ENCODE measurements around the gene SFR1. TPM values are rescaled to one million over a fixed set of nuclear protein-coding genes. Genes with fewer than 3 reads are reported as not detected.
"Not testable (repeated sequence)": the region's sequence is repeated elsewhere in the genome, so short reads cannot be mapped to it uniquely, and the experiment has no call there.

Gene SFR1
- total and polyA plus RNA-seq, 10 donors: 7.5 to 13.2 (median 9.3) TPM

DNA sequence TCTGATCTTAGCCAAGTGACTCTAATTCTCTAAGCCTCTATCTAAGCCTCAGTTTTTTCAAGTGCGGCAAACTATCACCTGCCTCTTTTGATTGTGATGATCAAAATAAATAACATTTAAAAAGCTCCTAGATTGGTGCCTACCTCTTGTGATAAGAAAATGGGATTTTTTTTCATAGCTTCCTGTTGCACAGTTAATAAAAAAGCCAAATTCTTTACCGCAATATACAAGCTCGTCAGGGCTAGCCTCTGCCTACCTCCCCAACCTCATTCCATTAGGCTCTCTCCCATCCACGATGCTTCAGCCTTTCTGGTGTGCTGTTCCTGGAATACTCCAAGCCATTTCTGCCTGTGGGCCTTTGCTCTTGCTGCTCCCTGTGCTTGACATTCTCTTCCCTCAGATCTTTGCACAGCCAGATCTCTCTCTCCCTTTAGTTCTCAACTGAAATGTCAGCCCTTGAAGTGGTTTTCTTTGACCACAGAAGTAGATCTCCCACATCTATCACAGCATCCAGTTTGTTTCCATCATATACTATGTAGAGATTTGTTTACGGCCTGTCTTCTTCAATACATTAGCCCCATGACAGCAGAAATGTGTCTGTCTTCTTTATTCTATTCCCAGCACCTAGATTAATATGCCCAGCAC, 48.8 kb downstream of the SFR1 start:
- DNase-seq: no peak
- no peaks in the 10 kb centered on the region for H3K36me3 ChIP-seq
- no peak overlapping the region for H3K27ac ChIP-seq
- no peak for TF ChIP-seq POLR2AphosphoS5 (IDR thresholded peaks at IDR 0.05)
- no peak for TF ChIP-seq CTCF (IDR thresholded peaks at IDR 0.05 in 8 of 11, conservative IDR thresholded peaks at IDR 0.05 in 3 of 11)
- no peak for TF ChIP-seq POLR2A (IDR thresholded peaks at IDR 0.05)
- WGBS, 5 donors: 75 to 80% (median 77%) methylated on average over 5 of the region's 5 CpGs
- H3K4me1 ChIP-seq: no peaks in the 10 kb centered on the region
- no peak overlapping the region for H3K4me3 ChIP-seq
- H3K27me3 ChIP-seq (replicated peaks in 1 of 7): peaks cover 0 to 5% (median 0%) of the 10 kb centered on the region in 7 donors
- peaks cover 0 to 20% (median 15%) of the 10 kb centered on the region in 8 donors for H3K9me3 ChIP-seq
- intact Hi-C loops (cut with DNase I; ENCODE audit: low total_unique reads): no loop called here

- WGBS, 5 donors: 78 to 97% (median 85%) methylated on average over 1 of the region's 1 CpG
- H3K4me1 ChIP-seq; H3K36me3 ChIP-seq; intact Hi-C loops (cut with DNase I; ENCODE audit: low total_unique reads); DNase-seq; H3K27me3 ChIP-seq (replicated peaks in 1 of 7); H3K27ac ChIP-seq; H3K4me3 ChIP-seq: not testable (repeated sequence)
- peaks cover 0 to 20% (median 15%) of the 10 kb centered on the region in 8 donors for H3K9me3 ChIP-seq
These were observed 52.2 kb downstream of the SFR1 start for GRCh38 chr10:104174136-104174535.

Other genes starting within 250 kb of the SFR1 start
- 10 to 100 TPM; 18.6 to 27.7 (median 24.1) TPM for gene STN1, start 204.0 kb upstream of the SFR1 start, total RNA-seq
- gene STN1, start 204.0 kb upstream of the SFR1 start, polyA plus RNA-seq: 10 to 100 TPM; 14.2 to 18.1 (median 15.1) TPM
- gene SLK, start 155.0 kb upstream of the SFR1 start, total RNA-seq: 10 to 100 TPM; 28.9 to 47.4 (median 39.0) TPM
- gene SLK, start 155.0 kb upstream of the SFR1 start, polyA plus RNA-seq: 1 to 10 TPM; 5.6 to 9.1 (median 5.8) TPM
- gene COL17A1, start 36.3 kb upstream of the SFR1 start, total RNA-seq: 1 to 10 TPM in 6 of 7 donors, under 1 TPM in 1; 0.52 to 5.9 (median 1.8) TPM
- gene COL17A1, start 36.3 kb upstream of the SFR1 start, polyA plus RNA-seq: 1 to 10 TPM in 2 of 3 donors, under 1 TPM in 1; 0.50 to 2.0 (median 1.3) TPM
- 1 to 10 TPM in 1 of 7 donors, under 1 TPM in 5, not detected in 1; 0.13 to 1.1 (median 0.30) TPM for gene CFAP43, start 110.2 kb downstream of the SFR1 start, total RNA-seq
- gene CFAP43, start 110.2 kb downstream of the SFR1 start, polyA plus RNA-seq: under 1 TPM; 0.17 to 0.30 (median 0.22) TPM
- gene GSTO1, start 132.7 kb downstream of the SFR1 start, total RNA-seq: 100 to 1,000 TPM in 1 of 7 donors, 10 to 100 TPM in 6; 64.4 to 104 (median 81.7) TPM
- 100 to 1,000 TPM in 2 of 3 donors, 10 to 100 TPM in 1; 88.1 to 157 (median 131) TPM for gene GSTO1, start 132.7 kb downstream of the SFR1 start, polyA plus RNA-seq
- gene GSTO2, start 147.0 kb downstream of the SFR1 start, total RNA-seq: 1 to 10 TPM in 1 of 7 donors, under 1 TPM in 6; 0.32 to 1.4 (median 0.77) TPM
- gene GSTO2, start 147.0 kb downstream of the SFR1 start, polyA plus RNA-seq: under 1 TPM; 0.91 to 0.99 (median 0.91) TPM
- gene ITPRIP, start 216.3 kb downstream of the SFR1 start, total RNA-seq: 10 to 100 TPM; 21.6 to 37.8 (median 32.3) TPM
- 1 to 10 TPM; 7.2 to 9.5 (median 8.5) TPM for gene ITPRIP, start 216.3 kb downstream of the SFR1 start, polyA plus RNA-seq
- 1 to 10 TPM in 1 of 7 donors, under 1 TPM in 5, not detected in 1; 0.37 to 1.4 (median 0.46) TPM for gene CFAP58, start 231.7 kb downstream of the SFR1 start, total RNA-seq
- gene CFAP58, start 231.7 kb downstream of the SFR1 start, polyA plus RNA-seq: under 1 TPM; 0.10 to 0.36 (median 0.15) TPM

Measured in spleen (tissue), 11 donors.